Measurements from ENCODE around the gene NBL1.

DNA sequence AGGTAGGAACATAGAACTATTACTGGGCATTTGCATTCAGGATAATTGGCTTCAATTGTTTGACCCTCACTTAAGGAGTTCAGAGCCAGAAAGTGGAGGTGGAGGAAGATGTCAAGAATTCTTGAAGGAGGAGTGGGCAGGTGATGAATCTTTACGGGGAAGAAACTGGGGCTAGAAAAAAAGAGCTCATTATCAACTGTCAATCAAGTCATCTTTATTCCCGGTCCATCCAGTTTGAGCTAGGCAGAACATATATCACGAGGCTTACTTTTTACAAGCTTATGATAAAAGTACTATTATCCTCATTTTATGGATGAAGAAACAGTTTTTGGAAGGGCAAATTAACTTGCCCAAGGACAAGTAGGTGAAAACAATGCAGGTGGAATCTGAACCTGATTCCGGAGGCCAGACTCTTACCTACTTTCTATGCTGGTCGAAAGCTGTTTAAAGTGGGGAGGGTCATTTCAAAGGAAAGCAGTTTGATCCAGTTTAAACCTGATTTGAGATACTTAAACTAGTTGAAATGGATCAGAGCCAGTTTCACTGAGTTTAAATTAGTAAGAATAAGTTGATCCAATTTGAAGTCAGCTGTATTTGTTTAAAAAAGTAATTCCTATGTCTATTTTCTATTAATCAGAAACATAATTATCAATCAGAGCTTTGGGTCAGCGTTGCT lies 13.3 kb upstream of the NBL1 start:
- TF ChIP-seq, protein P1, sequence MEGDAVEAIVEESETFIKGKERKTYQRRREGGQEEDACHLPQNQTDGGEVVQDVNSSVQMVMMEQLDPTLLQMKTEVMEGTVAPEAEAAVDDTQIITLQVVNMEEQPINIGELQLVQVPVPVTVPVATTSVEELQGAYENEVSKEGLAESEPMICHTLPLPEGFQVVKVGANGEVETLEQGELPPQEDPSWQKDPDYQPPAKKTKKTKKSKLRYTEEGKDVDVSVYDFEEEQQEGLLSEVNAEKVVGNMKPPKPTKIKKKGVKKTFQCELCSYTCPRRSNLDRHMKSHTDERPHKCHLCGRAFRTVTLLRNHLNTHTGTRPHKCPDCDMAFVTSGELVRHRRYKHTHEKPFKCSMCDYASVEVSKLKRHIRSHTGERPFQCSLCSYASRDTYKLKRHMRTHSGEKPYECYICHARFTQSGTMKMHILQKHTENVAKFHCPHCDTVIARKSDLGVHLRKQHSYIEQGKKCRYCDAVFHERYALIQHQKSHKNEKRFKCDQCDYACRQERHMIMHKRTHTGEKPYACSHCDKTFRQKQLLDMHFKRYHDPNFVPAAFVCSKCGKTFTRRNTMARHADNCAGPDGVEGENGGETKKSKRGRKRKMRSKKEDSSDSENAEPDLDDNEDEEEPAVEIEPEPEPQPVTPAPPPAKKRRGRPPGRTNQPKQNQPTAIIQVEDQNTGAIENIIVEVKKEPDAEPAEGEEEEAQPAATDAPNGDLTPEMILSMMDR (IDR thresholded peaks at IDR 0.05): no peak
- TF ChIP-seq POLR2AphosphoS5 (IDR thresholded peaks at IDR 0.05): no peak
